CD4-positive, alpha-beta T cell treated with Interleukin-10 for 1 hour (primary cell): ENCODE results near the gene OTUB2.

Experiments
- DNase-seq: peaks from one replicate; pipeline ENCODE4 v3.0.0-alpha.2; 2020

OTUB2 gene

DNA sequence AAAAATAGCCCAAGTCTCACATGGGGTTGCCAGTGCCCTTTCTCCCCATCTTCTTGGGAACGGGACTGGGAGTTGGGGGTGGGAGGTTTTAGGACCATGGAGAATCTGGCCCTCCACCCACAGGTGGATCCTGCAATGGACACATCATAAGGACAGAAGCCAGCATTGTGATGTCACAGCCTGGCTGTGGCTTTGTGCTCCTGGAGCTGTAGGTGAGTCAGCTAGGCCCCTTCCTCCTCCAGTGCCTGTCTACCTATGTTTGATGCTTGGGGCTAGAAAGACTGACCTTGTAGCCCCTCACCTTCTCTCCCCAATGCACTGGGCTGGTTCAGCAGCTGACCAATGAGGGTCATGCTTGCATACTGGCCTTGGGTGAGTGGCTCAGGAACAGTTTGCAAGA is 29.1 kb upstream of the OTUB2 start, which contains the start of gene CCDC197:
TSS of gene CCDC197 (plus strand) at position 220 of the 400 bp plus-strand sequence. CDS start 831 bp downstream, outside the sequence.
- no peak for DNase-seq

DNA sequence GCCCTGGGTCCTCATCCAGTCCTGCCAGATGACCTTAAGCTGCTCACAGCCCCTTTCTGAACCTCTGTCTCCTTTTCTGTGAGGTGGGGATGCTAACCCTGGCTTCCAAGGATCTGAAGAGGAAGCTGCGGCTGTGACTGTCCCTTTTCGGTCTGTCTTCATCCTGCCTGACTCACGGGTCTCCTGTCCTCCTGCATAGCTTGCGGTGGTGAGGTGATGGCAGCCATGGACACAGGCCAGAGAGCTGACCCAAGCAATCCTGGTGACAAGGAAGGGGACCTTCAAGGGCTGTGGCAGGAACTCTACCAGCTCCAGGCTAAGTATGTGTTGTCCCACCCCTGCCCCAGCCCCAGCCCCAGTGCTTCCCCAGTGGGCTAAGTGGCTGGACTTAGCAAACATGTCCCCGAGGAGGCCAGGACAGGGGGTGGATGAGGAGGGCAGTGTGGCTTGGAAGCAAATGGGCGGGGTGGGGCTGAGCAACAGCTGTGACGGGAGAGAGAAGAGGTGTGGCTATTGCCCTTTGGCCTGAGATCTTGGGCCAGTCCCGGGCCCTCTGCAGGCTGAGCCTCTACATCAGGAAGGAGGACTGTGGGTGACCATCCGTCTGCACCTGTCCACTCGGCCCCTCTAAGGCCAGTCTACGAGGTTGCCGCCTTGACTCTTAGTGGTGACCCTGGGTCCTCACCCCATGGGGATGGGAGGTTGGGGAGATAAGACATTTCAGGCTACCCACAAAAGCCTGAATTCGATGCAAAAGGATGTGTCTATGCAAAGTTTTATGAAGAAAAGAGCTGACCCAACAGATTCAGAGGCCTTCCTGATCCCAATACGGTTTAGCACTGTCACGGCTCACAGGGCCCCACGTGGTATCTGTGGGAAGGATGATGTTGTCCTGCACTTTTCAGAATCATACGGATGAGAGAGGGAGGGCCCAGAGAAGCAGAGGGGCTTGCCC is 27.9 kb upstream of the OTUB2 start:
- DNase-seq = no peak

- no peak for DNase-seq
Measured at GRCh38 chr14:93998871-93999403, 27.2 kb upstream of the OTUB2 start.

DNA sequence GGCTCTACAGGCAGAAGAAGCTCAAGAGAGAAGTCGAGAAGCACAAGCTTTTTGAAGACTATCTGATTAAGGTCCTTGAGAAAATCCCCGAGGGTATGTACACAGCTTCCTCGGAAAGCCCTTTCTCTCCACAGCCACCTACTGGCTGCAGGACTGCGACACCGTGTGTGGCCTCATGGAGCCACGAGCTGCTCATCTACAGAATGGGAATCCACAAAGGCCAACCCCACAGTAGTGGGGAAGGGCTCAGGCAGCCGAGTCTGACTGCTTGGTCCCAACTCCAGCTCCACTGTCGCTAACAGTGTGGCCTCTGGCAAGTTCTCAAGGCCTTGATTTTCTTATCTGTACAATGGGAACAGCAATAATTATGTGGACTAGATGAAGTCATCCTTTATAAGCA is 26.6 kb upstream of the OTUB2 start:
- DNase-seq = no peak

DNA sequence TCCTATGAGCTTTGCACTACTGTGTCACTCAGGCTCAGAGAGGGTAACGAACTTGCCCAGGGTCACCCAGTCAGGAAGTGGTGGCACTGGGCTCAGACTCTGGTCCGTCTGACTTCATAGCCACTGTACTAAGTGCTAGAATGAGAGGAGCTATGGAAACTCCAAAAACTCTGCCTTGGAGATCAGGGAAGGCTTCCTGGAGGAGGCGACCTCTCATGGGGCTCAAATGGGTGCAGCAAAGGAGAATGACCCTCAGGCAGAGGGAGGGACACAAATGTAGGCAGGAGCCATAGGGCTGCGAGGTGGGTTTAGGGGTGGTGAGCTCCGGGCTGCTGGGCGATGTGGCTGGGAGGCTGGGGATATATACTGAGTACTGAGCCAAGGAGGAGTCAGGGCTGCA is 25.9 kb upstream of the OTUB2 start:
- no peak for DNase-seq

GRCh38 chr14:94001016-94001415 is 25.1 kb upstream of the OTUB2 start:
- no peak for DNase-seq

DNA sequence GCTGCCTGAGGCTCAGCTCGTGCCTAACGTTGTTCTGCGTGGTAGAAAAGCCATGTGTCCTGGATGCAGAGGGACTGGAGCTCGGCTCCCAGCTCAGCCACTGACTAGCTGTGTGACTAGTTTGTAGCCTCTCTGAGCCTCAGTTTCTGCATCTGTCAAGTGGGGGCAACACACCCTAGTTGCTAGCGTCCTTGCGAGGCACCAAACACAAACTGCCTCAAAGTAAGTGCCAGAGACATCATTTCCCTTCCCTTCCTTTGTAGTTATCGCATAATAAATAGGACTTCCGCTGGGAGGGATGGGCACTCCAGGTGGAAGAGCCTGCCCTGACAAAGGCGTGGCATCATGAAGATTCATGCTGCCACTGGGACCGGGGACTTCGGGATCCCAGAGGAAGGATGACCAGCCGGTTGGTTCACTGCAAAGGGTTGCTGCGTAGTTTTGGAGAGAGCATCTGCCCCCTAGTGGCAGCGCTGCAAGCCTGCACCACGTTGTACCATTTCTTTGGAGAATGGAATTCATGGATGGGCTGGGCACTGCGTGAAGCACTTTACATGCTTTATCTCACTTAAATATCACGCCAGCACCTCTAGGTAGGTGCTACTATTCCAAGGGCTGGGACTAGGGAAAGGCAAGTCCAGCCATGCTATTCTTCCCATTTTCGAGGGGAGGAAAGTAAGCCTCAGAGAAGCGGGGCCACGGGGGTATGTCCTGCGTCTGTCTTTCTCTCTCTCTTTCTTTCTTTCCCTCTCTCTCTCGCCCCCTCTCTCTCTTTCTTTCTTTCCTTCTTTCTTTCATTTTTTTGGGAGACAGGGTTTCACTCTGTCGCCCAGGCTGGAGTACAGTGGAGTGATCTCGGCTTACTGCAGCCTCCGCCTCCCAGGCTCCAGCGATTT is 24.4 kb upstream of the OTUB2 start:
- peak; percentile 63 for DNase-seq

- DNase-seq = no peak
Measured at GRCh38 chr14:94003397-94003796, 22.7 kb upstream of the OTUB2 start.

GRCh38 chr14:94004015-94004414 is 22.1 kb upstream of the OTUB2 start:
- no peak for DNase-seq

GRCh38 chr14:94005324-94006073 is 20.6 kb upstream of the OTUB2 start:
- peak; percentile 33 for DNase-seq

- peak; percentile 22 for DNase-seq
Measured at GRCh38 chr14:94008234-94008633, 17.9 kb upstream of the OTUB2 start.

DNA sequence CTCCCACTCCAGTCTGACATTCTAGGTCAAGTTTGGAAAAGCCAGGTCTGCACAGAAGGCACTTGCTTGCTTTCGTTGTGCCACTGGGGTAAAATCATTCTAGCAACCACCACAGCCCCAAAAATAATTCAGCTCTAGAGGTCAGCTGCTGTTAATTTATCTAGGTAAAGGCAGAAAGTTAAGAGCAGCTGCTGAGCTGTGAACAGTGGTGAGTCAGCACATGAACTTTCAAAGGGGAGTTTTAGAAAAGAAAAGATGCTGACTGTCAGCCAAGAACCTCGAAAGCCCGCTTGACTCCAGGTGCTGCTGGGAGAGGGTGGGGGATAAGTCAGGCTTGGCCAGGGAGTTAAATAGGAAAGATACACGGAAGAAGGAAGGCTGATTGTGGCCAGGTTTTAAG is 16.4 kb upstream of the OTUB2 start:
- no peak for DNase-seq

GRCh38 chr14:94010625-94011024 is 15.5 kb upstream of the OTUB2 start:
- no peak for DNase-seq

GRCh38 chr14:94011795-94012194 is 14.3 kb upstream of the OTUB2 start:
- DNase-seq = peak; percentile 55

DNA sequence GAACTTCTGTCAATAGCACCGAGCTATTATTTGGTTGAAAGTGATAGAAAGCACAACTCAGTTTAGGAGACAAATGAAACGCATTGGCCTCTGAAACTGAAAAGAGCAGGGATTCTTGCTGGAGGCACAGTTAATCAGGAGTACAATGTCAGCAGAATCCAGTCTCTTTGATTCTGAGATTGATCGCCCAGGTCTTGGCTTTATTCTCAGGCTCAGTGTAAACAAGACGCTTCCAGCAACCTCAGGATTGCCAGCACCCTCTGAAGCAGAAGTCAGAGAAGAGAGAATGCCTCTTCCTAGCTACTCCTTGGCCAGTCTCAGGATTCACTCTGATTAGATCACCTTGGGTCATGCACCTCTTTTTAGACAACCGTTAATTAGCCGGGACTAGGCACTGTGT is 11.8 kb upstream of the OTUB2 start:
- DNase-seq = no peak

GRCh38 chr14:94015223-94015622 is 10.9 kb upstream of the OTUB2 start:
- DNase-seq = no peak

DNA sequence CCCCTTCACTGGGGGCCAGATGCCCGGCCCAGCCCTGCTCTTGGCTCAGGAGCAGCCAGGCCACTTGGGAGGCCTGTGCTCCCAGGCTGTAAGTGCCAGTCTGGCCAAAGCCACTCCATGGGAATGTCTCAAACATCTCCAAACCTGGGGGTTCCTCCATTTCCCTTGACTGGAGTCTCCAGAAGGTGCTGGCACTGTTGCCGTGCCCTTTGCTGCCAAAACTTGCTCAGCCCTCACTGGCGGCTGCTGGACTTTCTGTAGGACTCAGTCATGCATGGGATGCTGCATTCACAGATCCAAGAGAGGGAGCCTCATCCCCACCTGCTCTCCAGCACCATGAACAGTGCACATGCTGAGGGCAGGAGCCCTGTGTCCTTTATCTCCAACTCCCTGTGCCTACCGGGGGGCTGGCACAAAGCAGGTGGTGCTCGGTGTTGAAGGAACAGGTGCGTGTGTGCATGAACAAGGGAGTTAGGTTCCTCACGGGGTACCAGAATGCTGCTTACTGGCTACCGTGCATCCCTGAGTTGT is 9.6 kb upstream of the OTUB2 start:
- no peak for DNase-seq

DNA sequence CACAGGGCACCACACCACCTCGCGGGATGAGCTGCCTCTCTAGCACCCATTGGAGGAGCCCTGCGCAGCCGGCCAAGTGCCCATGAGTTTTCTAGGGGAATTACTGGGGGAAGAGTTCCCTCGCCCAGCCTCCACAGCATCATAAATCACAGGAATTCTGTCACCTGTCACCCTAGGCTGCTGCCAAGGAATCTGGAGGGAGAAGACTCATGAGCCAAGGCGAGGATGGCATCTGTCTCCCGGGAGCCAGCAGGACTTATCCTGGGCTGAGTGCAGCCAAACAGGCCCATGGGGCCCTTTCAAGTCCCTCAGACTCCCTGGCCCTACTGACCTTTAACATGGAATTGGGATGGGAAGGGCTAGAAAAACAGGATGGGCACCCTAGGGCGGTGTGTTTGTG is 7.8 kb upstream of the OTUB2 start:
- DNase-seq = no peak

DNA sequence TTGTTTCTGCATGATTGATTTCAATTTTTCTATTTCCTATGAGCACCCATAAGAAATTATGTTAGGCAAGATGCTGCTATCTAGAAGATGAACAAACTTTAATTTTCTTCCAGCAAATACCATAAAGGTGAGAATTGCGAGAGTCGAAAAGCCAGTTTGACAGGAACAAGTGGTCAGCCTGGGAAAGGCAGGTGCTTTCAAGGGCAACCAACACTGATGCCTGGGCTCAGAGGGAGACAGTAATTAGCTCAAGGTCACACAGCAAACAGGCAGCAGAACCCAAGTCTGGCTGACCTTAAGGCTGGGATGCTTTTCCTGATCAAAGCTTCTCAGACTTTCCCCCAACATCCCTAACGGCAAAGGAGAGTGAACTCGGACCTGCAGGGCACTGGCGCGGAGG is 6.8 kb upstream of the OTUB2 start:
- DNase-seq = no peak

- DNase-seq = no peak
Measured at GRCh38 chr14:94020267-94020666, 5.9 kb upstream of the OTUB2 start.

GRCh38 chr14:94021001-94021400 is 5.1 kb upstream of the OTUB2 start:
- DNase-seq = no peak

- DNase-seq = no peak
Measured at GRCh38 chr14:94021416-94022157, 4.6 kb upstream of the OTUB2 start.
